Stimulated activated CD8-positive, alpha-beta memory T cell treated with anti-CD3 and anti-CD28 coated beads, Interleukin-2, amount 100 ng/mL, for 48 hours (primary cell): ENCODE data around the gene CCL13.

Experiments
- DNase-seq, 2 donors: peaks; one replicate each; pipeline ENCODE4 v3.0.0-alpha.2; 2020; ENCODE audit warnings: low read depth in 2 of 2

The CCL13 gene

DNA sequence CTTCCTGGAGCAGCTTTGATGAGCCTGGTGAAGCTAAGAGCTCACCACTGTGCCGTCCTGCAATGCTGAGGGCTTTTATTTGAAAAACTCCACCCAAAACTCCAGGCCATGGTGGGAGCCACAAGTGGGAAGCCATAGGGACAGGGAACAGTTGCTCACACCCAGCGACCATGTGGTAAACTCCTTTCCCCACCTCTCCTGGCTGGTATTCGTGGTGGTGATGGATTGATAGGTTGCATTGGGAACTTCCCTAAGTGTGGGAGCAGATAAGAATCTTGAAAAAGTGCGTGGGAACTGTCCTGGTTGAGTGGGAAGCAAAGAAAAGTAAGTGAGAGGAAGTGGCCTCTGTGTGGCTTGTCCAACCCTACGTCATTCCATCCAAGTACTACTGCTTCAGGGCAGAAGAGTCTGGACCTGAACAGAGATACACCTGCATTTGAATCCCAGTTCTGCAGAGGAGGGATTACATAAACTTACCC is 6.9 kb downstream of the CCL13 start, which contains the start of gene CCL1:
Gene CCL1 (minus strand): TSS at position 51 of the 479 bp plus-strand sequence. CDS start 72 bp downstream, outside the sequence.
- DNase-seq: no peak

DNA sequence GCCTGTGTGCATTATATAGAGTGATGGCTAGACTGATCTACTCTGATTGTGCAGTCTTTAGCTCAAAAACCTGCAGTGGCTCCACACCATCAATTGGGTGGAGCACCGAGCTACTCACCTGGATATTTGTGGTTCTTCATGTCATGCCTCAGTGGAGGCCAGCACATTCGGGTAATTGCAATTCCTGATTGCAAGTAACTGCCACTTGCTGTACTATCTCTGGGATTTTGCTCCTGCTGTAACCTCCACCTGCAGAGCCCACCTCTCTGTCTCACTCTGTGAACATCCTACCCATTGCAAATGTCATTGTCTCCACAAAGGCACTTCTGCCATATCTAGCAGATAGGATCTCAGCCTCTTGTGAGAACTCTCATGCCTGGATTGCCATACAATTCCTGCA is 8.5 kb downstream of the CCL13 start:
- DNase-seq: no peak

DNA sequence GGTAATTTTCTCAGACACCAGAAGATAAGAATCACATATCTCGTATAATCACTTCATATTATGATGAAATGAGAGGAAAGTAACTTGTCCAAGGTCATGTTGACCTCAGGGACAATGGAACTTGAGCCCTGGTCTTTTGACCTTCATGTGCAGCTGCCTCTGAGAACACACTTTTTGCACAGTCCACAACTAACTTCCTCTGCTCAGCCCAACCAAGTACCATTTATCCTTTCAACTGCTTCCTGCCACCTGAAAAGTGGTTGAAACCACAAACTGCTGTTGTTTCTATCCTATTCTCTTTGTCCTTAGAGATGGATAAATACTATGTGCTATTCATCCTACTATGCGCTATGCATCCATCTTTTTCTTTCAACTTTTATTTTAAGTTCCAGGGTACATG is 9.1 kb downstream of the CCL13 start:
- DNase-seq: no peak

GRCh38 chr17:34366010-34366409 is 9.7 kb downstream of the CCL13 start:
- no peak for DNase-seq

DNA sequence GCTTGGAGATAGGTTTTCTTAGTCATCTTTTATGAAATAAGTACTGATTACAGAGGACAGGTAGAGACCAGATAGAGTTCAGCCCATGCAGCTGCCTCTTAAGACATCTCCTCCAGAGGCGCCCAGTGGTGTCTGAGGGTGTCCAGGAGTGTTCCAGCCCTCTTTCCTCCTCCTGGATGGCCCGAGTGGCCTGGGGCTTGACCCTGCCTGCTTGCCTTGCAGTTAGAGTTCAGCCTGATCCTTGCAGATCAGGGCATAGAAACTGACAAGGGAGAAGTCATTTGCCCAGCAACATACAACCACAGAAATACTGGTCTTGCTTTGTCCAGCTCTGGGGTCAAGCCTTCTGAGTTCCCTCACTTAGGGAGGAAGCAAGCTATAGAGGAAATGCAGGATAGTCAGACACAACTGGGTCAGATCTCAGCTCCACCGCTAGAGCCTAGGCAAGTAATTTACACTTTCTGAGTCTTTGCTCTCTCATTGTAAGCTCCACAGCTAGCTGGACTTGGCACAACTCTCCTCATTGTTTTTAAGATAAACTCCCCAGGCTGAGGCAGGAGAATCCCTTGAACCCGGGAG is 10.3 kb downstream of the CCL13 start:
- no peak for DNase-seq

- DNase-seq: no peak
Measured at GRCh38 chr17:34367486-34368195, 11.4 kb downstream of the CCL13 start.

- DNase-seq: no peak
Measured at GRCh38 chr17:34368196-34368945, 12.1 kb downstream of the CCL13 start.

DNA sequence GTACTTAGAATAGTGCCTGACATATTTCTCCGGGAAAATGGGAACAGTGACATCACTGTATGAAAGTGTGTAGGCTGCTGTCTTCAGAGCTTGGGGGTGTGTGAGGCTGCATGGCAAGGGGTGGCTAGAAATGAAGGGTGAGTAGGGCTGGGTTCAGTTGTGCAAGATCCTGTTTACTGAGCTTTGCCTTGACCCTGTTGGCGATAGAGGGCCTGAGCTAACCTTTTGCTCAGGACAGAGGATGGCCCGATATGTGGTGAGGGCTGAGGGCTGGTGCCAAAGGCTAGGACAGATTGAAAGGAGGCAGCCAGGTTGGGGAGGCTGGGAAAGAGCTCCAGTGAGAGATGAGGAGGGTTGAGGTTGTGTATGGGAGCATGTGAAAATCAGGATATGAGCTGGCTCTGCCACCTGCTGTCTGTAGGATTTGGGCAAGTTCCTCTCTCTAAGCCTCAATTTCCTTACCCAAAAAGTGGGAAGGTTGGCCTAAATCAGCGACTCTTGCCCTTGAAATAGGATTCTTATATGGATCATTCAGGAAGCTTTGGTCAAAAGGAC is 12.7 kb downstream of the CCL13 start:
- no peak for DNase-seq

DNA sequence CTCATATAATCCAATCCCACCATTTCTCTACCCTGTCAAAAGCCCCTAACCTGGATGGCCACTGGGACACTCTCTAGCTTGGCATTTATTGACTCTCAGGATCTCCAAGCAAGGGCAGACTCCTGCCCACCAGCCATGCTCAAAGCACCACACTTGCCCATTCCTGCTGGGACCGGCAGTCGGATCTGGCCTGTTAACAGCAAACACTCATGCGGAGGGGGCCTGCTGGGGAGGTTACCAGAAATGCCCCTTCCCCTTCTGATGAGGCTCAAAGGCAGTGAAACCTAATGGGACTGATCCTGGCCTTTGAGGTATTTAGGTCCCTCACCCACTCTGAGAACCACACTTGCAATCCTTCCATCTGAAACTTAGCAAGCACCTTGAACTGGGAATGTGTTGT is 13.3 kb downstream of the CCL13 start:
- no peak for DNase-seq

DNA sequence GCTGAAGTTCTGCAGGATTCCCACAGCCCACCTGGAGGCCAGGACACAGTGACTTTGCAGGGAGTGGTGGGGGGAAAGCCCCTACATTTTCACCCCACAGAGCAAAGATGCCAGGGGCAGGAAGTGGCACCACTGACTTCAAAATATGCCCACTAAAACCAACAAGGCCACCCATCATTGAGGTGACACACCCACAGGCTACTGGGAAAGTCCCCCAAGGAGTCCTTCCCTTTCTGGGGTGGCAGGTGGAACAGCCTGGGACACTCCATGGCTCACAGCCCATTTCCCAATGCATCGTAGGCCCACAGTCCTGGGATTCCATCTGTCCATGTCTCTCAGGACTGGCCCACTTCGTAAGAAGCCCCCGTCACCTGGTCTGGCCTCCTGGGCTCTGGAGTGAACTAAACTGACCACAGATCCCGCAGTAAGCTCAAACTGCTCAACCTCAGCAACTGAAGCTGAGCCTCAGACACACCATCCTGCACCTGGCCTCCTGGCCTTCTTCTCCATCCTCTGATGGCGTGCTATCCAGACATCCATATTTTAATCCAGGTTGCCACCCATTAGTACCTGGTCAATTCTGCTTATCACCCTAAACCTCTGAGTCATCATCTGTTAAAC is 14.2 kb downstream of the CCL13 start:
- no peak for DNase-seq

GRCh38 chr17:34370997-34371395 is 14.7 kb downstream of the CCL13 start:
- DNase-seq: no peak

GRCh38 chr17:34371405-34372100 is 15.3 kb downstream of the CCL13 start:
- DNase-seq: no peak

GRCh38 chr17:34374457-34374856 is 18.2 kb downstream of the CCL13 start:
- DNase-seq: no peak

- DNase-seq: no peak
Measured at GRCh38 chr17:34375426-34375997, 19.2 kb downstream of the CCL13 start.

GRCh38 chr17:34377078-34377823 is 21.0 kb downstream of the CCL13 start:
- DNase-seq: no peak

DNA sequence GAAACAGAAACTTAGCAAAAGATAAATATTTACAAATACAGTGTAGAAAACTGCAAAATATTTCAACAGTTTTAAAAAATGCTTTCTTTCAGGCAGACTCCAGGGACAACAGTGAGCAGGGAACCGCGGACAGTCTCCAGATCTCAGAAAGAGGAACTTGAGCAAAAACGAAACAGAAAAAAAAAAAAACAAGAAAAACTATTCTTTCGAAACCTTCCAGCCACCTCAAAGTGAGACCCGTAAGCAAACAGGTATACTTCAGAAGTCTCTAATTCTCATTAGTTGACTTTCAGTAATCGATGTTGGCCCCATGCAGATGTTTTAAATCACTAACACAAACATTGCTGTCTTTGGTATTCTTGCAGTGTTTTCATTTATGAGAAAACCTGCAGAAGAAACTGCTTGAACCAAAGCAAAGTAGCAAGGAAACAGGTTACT is 22.4 kb downstream of the CCL13 start:
- no peak for DNase-seq

DNA sequence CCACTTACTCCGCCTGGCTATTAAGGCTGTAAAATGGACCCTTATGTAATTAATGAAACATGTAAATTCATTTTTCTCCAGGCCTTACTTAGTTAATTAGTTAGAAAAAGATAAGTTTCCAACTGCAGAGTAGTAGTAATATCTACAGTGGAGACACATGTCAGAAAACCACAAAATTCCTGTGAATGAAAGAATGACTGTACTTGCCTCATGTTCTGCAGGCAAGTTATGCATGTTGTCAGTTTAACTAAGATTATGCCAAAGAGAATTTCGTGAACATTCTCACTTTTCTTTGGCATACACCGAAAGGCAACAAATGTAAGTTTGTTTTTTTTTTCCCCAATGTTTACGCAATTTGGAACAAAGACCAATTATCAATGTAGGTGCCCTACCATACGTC is 23.6 kb downstream of the CCL13 start:
- no peak for DNase-seq

- peak; percentile 25 to 33 for DNase-seq
Measured at GRCh38 chr17:34382621-34383124, 26.4 kb downstream of the CCL13 start.

DNA sequence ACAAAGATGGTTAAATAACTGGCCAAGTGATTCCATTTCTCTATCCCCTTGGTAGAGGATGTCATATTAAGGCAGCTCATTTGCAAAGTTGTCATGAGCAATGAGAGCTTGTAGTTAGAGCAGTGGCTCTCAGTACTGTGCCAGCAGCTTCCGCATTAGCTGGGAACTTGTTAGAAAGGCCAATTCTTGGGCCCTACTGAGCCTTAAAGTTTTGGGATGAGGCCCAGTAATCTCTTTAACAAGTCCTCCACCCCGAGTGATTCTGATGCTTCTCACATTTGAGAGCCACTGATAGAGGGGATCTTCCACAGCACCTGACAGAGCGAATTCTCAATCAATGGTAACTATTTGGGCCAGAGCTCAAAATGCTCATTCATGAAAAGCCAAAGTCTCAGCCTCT is 26.9 kb downstream of the CCL13 start:
- no peak for DNase-seq

- DNase-seq: no peak
Measured at GRCh38 chr17:34384271-34384670, 28.0 kb downstream of the CCL13 start.
